ENCODE data around the gene FNBP1. TPM values are rescaled to one million over a fixed set of nuclear protein-coding genes. Genes with fewer than 3 reads are reported as not detected.
"Not testable (repeated sequence)": the region's sequence is repeated elsewhere in the genome, so short reads cannot be mapped to it uniquely, and the experiment has no call there.

Gene FNBP1
- total RNA-seq, 2 donors from 2014 or later = 71.5 to 80.3 TPM

DNA sequence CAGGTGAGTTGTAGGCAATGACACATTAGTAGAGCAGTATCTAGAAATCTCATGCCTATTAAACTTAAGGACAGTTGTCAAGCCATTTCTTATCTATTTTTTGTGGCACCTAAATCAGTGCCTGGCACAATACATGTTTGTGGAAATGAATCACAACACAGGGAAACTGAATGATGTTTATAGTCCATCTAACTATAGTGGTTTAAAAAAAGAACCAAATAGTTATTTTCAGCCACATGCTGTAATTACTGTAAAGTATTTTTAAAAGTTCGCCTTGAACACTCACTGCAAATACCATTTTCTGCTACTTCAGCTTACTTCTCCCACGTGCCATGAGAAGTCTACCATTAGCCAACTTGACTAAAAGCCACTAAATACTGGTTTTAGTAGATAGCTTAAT is 21.9 kb downstream of the FNBP1 start:
- H3K4me3 ChIP-seq = peak overlapping the region; percentile 28
- peak overlapping the region; percentile 65 to 87 for H3K27ac ChIP-seq
- ATAC-seq (ENCODE audit: insufficient number of reproducible peaks, low FRiP score, low read depth) = peak; percentile 56
- H3K9me3 ChIP-seq = peaks cover 4% of the 10 kb centered on the region
- peaks cover 37 to 69% of the 10 kb centered on the region in 2 donors for H3K4me1 ChIP-seq (ENCODE audit: control insufficient read depth in 1 of 2, low read depth in 2 of 2)
- no peaks in the 10 kb centered on the region for H3K27me3 ChIP-seq (replicated peaks; ENCODE audit: insufficient read depth)
- DNase-seq (ENCODE audit: low spot score) = no peak
- no peaks in the 10 kb centered on the region for H3K36me3 ChIP-seq
- TF ChIP-seq, protein P1, sequence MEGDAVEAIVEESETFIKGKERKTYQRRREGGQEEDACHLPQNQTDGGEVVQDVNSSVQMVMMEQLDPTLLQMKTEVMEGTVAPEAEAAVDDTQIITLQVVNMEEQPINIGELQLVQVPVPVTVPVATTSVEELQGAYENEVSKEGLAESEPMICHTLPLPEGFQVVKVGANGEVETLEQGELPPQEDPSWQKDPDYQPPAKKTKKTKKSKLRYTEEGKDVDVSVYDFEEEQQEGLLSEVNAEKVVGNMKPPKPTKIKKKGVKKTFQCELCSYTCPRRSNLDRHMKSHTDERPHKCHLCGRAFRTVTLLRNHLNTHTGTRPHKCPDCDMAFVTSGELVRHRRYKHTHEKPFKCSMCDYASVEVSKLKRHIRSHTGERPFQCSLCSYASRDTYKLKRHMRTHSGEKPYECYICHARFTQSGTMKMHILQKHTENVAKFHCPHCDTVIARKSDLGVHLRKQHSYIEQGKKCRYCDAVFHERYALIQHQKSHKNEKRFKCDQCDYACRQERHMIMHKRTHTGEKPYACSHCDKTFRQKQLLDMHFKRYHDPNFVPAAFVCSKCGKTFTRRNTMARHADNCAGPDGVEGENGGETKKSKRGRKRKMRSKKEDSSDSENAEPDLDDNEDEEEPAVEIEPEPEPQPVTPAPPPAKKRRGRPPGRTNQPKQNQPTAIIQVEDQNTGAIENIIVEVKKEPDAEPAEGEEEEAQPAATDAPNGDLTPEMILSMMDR (IDR thresholded peaks at IDR 0.05) = no peak

DNA sequence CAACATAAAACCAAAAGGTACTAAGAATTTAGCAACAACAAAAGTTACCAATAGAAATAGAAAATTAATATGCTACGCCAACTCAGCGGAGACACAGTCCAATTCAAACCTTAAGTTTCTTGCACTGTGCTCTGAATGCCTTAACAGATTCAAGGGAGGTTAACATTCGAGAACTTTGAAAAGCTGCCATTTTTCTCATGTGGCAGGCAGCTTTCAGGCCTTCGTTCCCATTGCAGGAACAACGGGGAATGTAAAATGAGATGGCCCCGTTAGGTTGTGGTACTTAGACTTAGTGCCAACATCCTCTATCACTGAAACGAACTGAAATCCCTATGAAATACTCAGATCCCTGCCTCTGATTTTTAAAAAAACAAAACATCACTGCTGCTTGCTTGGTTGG is 22.4 kb downstream of the FNBP1 start:
- Histone ChIP-seq H3K9me3 (peaks cover 5% of the 10 kb centered on the region), H3K36me3 (no peaks in the 10 kb centered on the region), H3K4me3 (peak overlapping the region; percentile 28), H3K27ac (peak overlapping the region; percentile 65 to 87), H3K27me3 (replicated peaks; ENCODE audit: insufficient read depth) (no peaks in the 10 kb centered on the region), H3K4me1 (ENCODE audit: control insufficient read depth in 1 of 2, low read depth in 2 of 2) (peaks cover 37 to 69% of the 10 kb centered on the region in 2 donors)
- ATAC-seq (ENCODE audit: insufficient number of reproducible peaks, low FRiP score, low read depth) (no peak), DNase-seq (ENCODE audit: low spot score) (no peak)
- TF ChIP-seq, protein P1 (IDR thresholded peaks at IDR 0.05) = no peak

DNA sequence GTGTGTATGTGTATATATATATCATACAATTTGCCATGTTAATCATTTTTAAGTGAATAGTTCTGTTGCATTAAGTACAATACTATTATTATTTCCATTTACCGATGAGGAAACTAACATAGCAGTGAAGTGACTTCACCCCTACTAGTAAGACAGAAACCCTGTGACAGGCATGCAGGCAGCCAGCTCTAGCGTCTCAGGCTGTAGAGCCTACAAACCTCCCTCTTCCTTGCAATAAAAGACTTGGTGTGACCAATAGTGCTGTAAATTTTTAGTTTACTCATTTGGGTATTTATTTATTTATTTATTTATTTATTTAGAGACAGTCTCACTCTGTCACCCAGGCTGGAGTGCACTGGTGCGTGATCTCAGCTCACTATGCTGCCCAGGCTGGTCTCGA is 24.7 kb downstream of the FNBP1 start:
- Histone ChIP-seq H3K4me1 (ENCODE audit: control insufficient read depth in 1 of 2, low read depth in 2 of 2) (peaks cover 17 to 49% of the 10 kb centered on the region in 2 donors), H3K4me3 (no peak overlapping the region), H3K27me3 (replicated peaks; ENCODE audit: insufficient read depth) (no peaks in the 10 kb centered on the region), H3K9me3 (peaks cover 5% of the 10 kb centered on the region), H3K36me3 (no peaks in the 10 kb centered on the region), H3K27ac (peak overlapping the region; percentile 30 to 85)
- ATAC-seq (ENCODE audit: insufficient number of reproducible peaks, low FRiP score, low read depth) = no peak
- TF ChIP-seq, protein P1 (IDR thresholded peaks at IDR 0.05) = no peak
- no peak for DNase-seq (ENCODE audit: low spot score)

DNA sequence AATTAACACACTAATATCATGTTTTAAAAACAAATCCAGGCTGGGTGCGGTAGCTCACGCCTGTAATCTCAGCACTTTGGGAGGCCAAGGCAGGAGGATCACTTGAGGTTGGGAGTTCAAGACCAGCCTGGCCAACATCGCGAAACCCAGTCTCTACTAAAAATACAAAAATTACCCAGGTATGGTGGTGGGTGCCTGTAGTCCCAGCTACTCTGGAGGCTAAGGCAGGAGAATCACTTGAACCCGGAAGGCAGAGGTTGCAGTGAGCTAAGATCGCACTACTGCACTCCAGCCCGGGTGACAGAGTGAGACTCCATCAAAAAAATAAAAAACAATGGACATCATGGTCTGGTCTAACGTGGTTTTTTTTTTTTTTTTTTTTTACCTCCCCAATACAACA is 25.5 kb downstream of the FNBP1 start:
- DNase-seq (ENCODE audit: low spot score); H3K4me3 ChIP-seq; H3K36me3 ChIP-seq; H3K9me3 ChIP-seq; H3K27me3 ChIP-seq (replicated peaks; ENCODE audit: insufficient read depth); ATAC-seq (ENCODE audit: insufficient number of reproducible peaks, low FRiP score, low read depth): not testable (repeated sequence)
- Histone ChIP-seq H3K27ac (peak overlapping the region; percentile 80 to 85), H3K4me1 (ENCODE audit: control insufficient read depth in 1 of 2, low read depth in 2 of 2) (peaks cover 15 to 41% of the 10 kb centered on the region in 2 donors)

DNA sequence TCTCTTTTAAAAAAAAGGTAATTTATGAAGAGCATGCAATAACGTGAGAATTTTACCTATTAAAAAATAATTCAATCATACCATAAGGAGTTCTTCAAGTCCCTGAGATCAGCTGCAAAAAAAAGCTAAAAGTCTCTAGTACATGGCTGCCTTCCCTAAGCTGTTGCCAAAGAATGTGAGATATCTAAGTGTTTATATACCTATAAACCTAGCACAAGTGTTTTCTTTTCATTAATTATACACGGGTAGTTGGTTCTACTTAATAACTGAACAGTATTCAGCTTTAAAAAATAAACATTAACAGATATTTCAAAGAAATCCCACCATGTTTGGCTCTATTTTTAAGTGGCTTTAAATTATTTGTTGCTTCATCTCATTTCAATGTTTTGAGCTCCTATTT is 25.9 kb downstream of the FNBP1 start:
- DNase-seq (ENCODE audit: low spot score) (no peak), ATAC-seq (ENCODE audit: insufficient number of reproducible peaks, low FRiP score, low read depth) (no peak)
- Histone ChIP-seq H3K4me1 (ENCODE audit: control insufficient read depth in 1 of 2, low read depth in 2 of 2) (peaks cover 15 to 38% of the 10 kb centered on the region in 2 donors), H3K9me3 (peaks cover 5% of the 10 kb centered on the region), H3K36me3 (no peaks in the 10 kb centered on the region), H3K27me3 (replicated peaks; ENCODE audit: insufficient read depth) (no peaks in the 10 kb centered on the region), H3K27ac (peak overlapping the region; percentile 80 to 85), H3K4me3 (peak overlapping the region; percentile 29)
- TF ChIP-seq, protein P1 (IDR thresholded peaks at IDR 0.05) = no peak

Data from thoracic aorta (tissue), 2 donors.